ENCODE measurements around the gene SBF2.

GRCh38 chr11:10233581-10233980, 60.4 kb downstream of the SBF2 start:
- TF ChIP-seq CTCF (conservative IDR thresholded peaks at IDR 0.05 in 1 of 2, IDR thresholded peaks at IDR 0.05 in 1 of 2; ENCODE audit: extremely low read depth in 1 of 2, insufficient read depth in 1 of 2, low read depth in 1 of 2, low read length in 2 of 2) = no peak
- TF ChIP-seq EZH2 (IDR thresholded peaks at IDR 0.05; ENCODE audit: borderline replicate concordance, low read length) = no peak

Measured in mammary epithelial cell (primary cell).